Erythroblast (primary cell): ENCODE results near the gene IFIT1B.
"Not testable (repeated sequence)": the region's sequence is repeated elsewhere in the genome, so short reads cannot be mapped to it uniquely, and the experiment has no call there.

ENCODE experiments used
- DNase-seq, 2 experiments: peaks; one replicate each; lab custom pipeline; 2025; lab: John Stamatoyannopoulos, UW
- GATA1 ChIP-seq: IDR thresholded peaks from 2 replicates; pipeline ENCODE4 v1.6.1; 2011; ENCODE audit warnings: low read depth, mild to moderate bottlenecking, control low read depth, low read length, moderate library complexity
- POLR2A ChIP-seq: IDR thresholded peaks from 2 replicates; pipeline ENCODE4 v1.6.1; 2011; ENCODE audit warnings: mild to moderate bottlenecking, low read length

Gene IFIT1B

GRCh38 chr10:89403043-89403442, 25.2 kb downstream of the IFIT1B start:
- TF ChIP-seq GATA1: no peak
- TF ChIP-seq POLR2A: no peak
- DNase-seq: no peak

- no peak for DNase-seq
- TF ChIP-seq POLR2A (no peak), GATA1 (no peak)
Measured at GRCh38 chr10:89404104-89405047, 26.5 kb downstream of the IFIT1B start.

- not testable (repeated sequence) for DNase-seq
Measured at GRCh38 chr10:89406178-89406577, 28.3 kb downstream of the IFIT1B start.

GRCh38 chr10:89407792-89408191, 29.9 kb downstream of the IFIT1B start:
- DNase-seq: not testable (repeated sequence)

GRCh38 chr10:89409282-89409681, 31.4 kb downstream of the IFIT1B start:
- DNase-seq: not testable (repeated sequence)

GRCh38 chr10:89410551-89410950, 32.7 kb downstream of the IFIT1B start:
- not testable (repeated sequence) for DNase-seq

- DNase-seq: not testable (repeated sequence)
Measured at GRCh38 chr10:89411135-89411534, 33.3 kb downstream of the IFIT1B start.

- DNase-seq: peak; percentile 52 to 58
Measured at GRCh38 chr10:89412276-89412675, 34.4 kb downstream of the IFIT1B start.

GRCh38 chr10:89413398-89413912, 35.6 kb downstream of the IFIT1B start:
- no peak for TF ChIP-seq POLR2A
- no peak for DNase-seq

GRCh38 chr10:89414146-89414878, 36.5 kb downstream of the IFIT1B start, which contains the start of gene IFIT5:
IFIT5 (plus strand) TSS chr10:89414568; CDS start chr10:89414799, 231 bp downstream.
- peak; percentile 85 to 88 for DNase-seq
- TF ChIP-seq GATA1 (no peak), POLR2A (peak; percentile 40)

- no peak for TF ChIP-seq POLR2A
- TF ChIP-seq GATA1: no peak
- peak; percentile 63 to 74 for DNase-seq
Measured at GRCh38 chr10:89414879-89415821, 37.3 kb downstream of the IFIT1B start.

GRCh38 chr10:89416465-89416864, 38.6 kb downstream of the IFIT1B start:
- TF ChIP-seq GATA1: no peak
- DNase-seq: no peak

GRCh38 chr10:89419548-89419947, 41.7 kb downstream of the IFIT1B start:
- DNase-seq: peak; percentile 7 to 27
- TF ChIP-seq POLR2A: no peak
- TF ChIP-seq GATA1: no peak

- DNase-seq: no peak
- TF ChIP-seq POLR2A (no peak), GATA1 (no peak)
Measured at GRCh38 chr10:89421018-89421476, 43.2 kb downstream of the IFIT1B start.
